SK-N-SH (cell line): ENCODE measurements around the gene KRT23.

Source experiments
- EP300 ChIP-seq, 2 experiments: IDR thresholded peaks; 2 replicates each; pipeline versions ENCODE4 v1.4.0 to v1.6.1; 2012; ENCODE audit warnings: borderline replicate concordance in 1 of 2, low read depth in 1 of 2, low read length in 1 of 2
- FOSL2 ChIP-seq: IDR thresholded peaks from 2 replicates; pipeline ENCODE4 v1.4.0; 2012; ENCODE audit warnings: low read depth, mild to moderate bottlenecking, moderate library complexity, borderline replicate concordance
- FOXM1 ChIP-seq: IDR thresholded peaks from 2 replicates; pipeline ENCODE4 v1.4.0; 2012; ENCODE audit warnings: low read depth, mild to moderate bottlenecking
- SMC3 ChIP-seq: IDR thresholded peaks from 2 replicates; pipeline ENCODE4 v1.6.1; 2012; ENCODE audit warnings: low read depth, low read length, improper control_type of control experiment
- TF ChIP-seq, protein P1 (sequence below): fragments of 200-600 bp; sonication (generic); IDR thresholded peaks from 2 replicates; pipeline ENCODE4 v1.6.1; 2017; ENCODE audit warnings: antibody characterized with exemption, mild to moderate bottlenecking, moderate library complexity
- TF ChIP-seq, protein P2 (sequence below): IDR thresholded peaks from 2 replicates; pipeline ENCODE4 v1.6.1; 2012; ENCODE audit warnings: mild to moderate bottlenecking, low read depth, low read length, moderate library complexity

DNA sequence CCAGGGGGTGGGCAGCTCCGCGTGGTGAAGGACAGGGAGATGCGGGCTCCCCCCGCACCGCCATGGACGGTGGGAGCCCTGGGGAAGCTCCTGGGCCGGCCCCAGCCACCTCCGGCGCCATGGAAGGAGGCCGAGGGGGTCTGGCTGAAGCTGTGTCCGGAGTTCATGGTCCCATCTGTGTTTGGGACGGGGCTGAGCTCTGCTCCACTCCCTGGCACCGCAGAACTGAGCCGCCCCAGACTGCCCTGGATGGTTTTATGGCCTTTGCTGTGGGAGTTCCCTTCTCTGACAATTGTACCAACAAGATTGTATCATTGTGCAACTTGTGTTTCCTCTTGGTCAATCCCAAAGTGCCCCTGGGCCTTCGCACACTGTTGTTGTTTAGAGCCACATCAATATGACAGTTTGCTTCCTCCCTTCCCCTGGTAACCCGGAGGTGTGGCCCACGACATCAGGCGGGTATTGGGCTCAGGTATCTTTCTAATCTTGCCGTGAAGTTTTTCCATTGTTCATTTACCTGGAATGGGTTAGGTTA, 942 bp downstream of the KRT23 start:
- no peak for TF ChIP-seq FOXM1
- TF ChIP-seq, protein P1, sequence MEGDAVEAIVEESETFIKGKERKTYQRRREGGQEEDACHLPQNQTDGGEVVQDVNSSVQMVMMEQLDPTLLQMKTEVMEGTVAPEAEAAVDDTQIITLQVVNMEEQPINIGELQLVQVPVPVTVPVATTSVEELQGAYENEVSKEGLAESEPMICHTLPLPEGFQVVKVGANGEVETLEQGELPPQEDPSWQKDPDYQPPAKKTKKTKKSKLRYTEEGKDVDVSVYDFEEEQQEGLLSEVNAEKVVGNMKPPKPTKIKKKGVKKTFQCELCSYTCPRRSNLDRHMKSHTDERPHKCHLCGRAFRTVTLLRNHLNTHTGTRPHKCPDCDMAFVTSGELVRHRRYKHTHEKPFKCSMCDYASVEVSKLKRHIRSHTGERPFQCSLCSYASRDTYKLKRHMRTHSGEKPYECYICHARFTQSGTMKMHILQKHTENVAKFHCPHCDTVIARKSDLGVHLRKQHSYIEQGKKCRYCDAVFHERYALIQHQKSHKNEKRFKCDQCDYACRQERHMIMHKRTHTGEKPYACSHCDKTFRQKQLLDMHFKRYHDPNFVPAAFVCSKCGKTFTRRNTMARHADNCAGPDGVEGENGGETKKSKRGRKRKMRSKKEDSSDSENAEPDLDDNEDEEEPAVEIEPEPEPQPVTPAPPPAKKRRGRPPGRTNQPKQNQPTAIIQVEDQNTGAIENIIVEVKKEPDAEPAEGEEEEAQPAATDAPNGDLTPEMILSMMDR: no peak
- TF ChIP-seq, protein P2, sequence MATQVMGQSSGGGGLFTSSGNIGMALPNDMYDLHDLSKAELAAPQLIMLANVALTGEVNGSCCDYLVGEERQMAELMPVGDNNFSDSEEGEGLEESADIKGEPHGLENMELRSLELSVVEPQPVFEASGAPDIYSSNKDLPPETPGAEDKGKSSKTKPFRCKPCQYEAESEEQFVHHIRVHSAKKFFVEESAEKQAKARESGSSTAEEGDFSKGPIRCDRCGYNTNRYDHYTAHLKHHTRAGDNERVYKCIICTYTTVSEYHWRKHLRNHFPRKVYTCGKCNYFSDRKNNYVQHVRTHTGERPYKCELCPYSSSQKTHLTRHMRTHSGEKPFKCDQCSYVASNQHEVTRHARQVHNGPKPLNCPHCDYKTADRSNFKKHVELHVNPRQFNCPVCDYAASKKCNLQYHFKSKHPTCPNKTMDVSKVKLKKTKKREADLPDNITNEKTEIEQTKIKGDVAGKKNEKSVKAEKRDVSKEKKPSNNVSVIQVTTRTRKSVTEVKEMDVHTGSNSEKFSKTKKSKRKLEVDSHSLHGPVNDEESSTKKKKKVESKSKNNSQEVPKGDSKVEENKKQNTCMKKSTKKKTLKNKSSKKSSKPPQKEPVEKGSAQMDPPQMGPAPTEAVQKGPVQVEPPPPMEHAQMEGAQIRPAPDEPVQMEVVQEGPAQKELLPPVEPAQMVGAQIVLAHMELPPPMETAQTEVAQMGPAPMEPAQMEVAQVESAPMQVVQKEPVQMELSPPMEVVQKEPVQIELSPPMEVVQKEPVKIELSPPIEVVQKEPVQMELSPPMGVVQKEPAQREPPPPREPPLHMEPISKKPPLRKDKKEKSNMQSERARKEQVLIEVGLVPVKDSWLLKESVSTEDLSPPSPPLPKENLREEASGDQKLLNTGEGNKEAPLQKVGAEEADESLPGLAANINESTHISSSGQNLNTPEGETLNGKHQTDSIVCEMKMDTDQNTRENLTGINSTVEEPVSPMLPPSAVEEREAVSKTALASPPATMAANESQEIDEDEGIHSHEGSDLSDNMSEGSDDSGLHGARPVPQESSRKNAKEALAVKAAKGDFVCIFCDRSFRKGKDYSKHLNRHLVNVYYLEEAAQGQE: no peak
- TF ChIP-seq SMC3: no peak
- no peak for TF ChIP-seq FOSL2
- no peak for TF ChIP-seq EP300 (IDR thresholded peaks at IDR 0.05; ENCODE audit: borderline replicate concordance in 1 of 2, low read depth in 1 of 2, low read length in 1 of 2)
